IMR-90 (cell line): ENCODE data around the gene GSKIP. TPM values are rescaled to one million over a fixed set of nuclear protein-coding genes. Genes with fewer than 3 reads are reported as not detected.

Experiments
- ATAC-seq: fragments of 200-7000 bp; cut with Tn5 transposase; 2 replicates; pipeline ENCODE4 v1.9.1; 2020; ENCODE audit warnings: low read depth, mild to moderate bottlenecking, moderate library complexity
- BruUV-seq: library from RNA; stranded (reverse); fragments of 400-500 nt; replicated peaks from 2 replicates; lab custom pipeline; 2021; lab: Mats Ljungman, UMichigan
- CTCF ChIA-PET: fragments of 300-600 bp; formaldehyde crosslinking; extraction: SDS; loops from one replicate; lab custom pipeline; 2021; ENCODE audit warnings: antibody characterized with exemption; lab: Yijun Ruan, JAX
- POLR2A ChIA-PET: fragments of 300-600 bp; sonication (Branson Sonifier 250); formaldehyde crosslinking; loops from one replicate; lab custom pipeline; 2022; ENCODE audit warnings: antibody characterized with exemption; ENCODE audit not compliant: unreplicated experiment; lab: Charles Lee
- DNase-seq: peaks from one replicate; pipeline ENCODE4 v3.0.0; 2013
- H2AFZ ChIP-seq: replicated peaks from 2 replicates; pipeline ENCODE3; 2013; ENCODE audit warnings: low read length, mild to moderate bottlenecking; ENCODE audit not compliant: poor library complexity
- H2AK5ac ChIP-seq: 2 replicates; pipeline ENCODE4 v1.6.1; 2013; ENCODE audit warnings: low read depth, low read length, inconsistent platforms
- H2AK9ac ChIP-seq: replicated peaks from 2 replicates; pipeline ENCODE3; 2013; ENCODE audit warnings: mild to moderate bottlenecking, low read depth, low read length, moderate library complexity; ENCODE audit not compliant: poor library complexity
- H2BK120ac ChIP-seq: 2 replicates; pipeline ENCODE4 v1.6.1; 2013; ENCODE audit warnings: low read depth, low read length, inconsistent platforms
- H2BK15ac ChIP-seq: 3 replicates; pipeline ENCODE4 v1.6.1; 2013; ENCODE audit warnings: low read depth, low read length, inconsistent platforms
- H2BK20ac ChIP-seq: 2 replicates; pipeline ENCODE4 v1.6.1; 2013; ENCODE audit warnings: low read depth, mild to moderate bottlenecking, inconsistent platforms, low read length, moderate library complexity
- H2BK5ac ChIP-seq: 2 replicates; pipeline ENCODE4 v1.6.1; 2013; ENCODE audit warnings: mild to moderate bottlenecking, low read depth, low read length, inconsistent platforms; ENCODE audit not compliant: poor library complexity, severe bottlenecking
- H3K14ac ChIP-seq: replicated peaks from 2 replicates; pipeline ENCODE4 v1.6.1; 2013; ENCODE audit warnings: low read depth, low read length, inconsistent platforms
- H3K18ac ChIP-seq: 2 replicates; pipeline ENCODE4 v1.6.1; 2013; ENCODE audit warnings: low read depth, low read length, control low read depth
- H3K23ac ChIP-seq: 2 replicates; pipeline ENCODE4 v1.6.1; 2013; ENCODE audit warnings: low read depth, low read length, inconsistent platforms
- H3K27ac ChIP-seq: 2 replicates; pipeline ENCODE4 v1.5.1; 2013; ENCODE audit warnings: mild to moderate bottlenecking, control low read depth, low read length; ENCODE audit not compliant: insufficient read depth
- H3K27me3 ChIP-seq: 2 replicates; pipeline ENCODE4 v1.6.1; 2013; ENCODE audit warnings: low read length; ENCODE audit not compliant: control insufficient read depth, insufficient read depth
- H3K36me3 ChIP-seq: 2 replicates; pipeline ENCODE4 v1.6.1; 2013; ENCODE audit warnings: low read length, mixed read lengths; ENCODE audit not compliant: control insufficient read depth, insufficient read depth
- H3K4ac ChIP-seq: 2 replicates; pipeline ENCODE4 v1.6.1; 2013; ENCODE audit warnings: low read depth, low read length, inconsistent platforms
- H3K4me1 ChIP-seq: 2 replicates; pipeline ENCODE4 v1.6.1; 2013; ENCODE audit warnings: low read length, mixed read lengths; ENCODE audit not compliant: control insufficient read depth, insufficient read depth
- H3K4me2 ChIP-seq: 2 replicates; pipeline ENCODE4 v1.6.1; 2013; ENCODE audit warnings: low read depth, mild to moderate bottlenecking, control low read depth, low read length, moderate library complexity
- H3K4me3 ChIP-seq: 2 replicates; pipeline ENCODE4 v1.5.1; 2013; ENCODE audit warnings: low read depth, mild to moderate bottlenecking, control low read depth, low read length, moderate library complexity; ENCODE audit not compliant: insufficient read depth
- H3K56ac ChIP-seq: 2 replicates; pipeline ENCODE4 v1.6.1; 2013; ENCODE audit warnings: low read length, inconsistent platforms; ENCODE audit not compliant: insufficient read depth; ENCODE audit errors: extremely low read depth
- H3K79me1 ChIP-seq, 2 experiments: 2 replicates each; pipeline ENCODE4 v1.6.1; 2013; ENCODE audit warnings: low read length in 2 of 2, inconsistent platforms in 1 of 2, low read depth in 1 of 2
- H3K9ac ChIP-seq: 2 replicates; pipeline ENCODE4 v1.6.1; 2013; ENCODE audit warnings: low read depth, low read length, control low read depth
- H3K9me1 ChIP-seq: 2 replicates; pipeline ENCODE4 v1.6.1; 2013; ENCODE audit warnings: low read length, inconsistent platforms; ENCODE audit not compliant: insufficient read depth
- H3K9me3 ChIP-seq: 2 replicates; pipeline ENCODE4 v1.6.1; 2013; ENCODE audit warnings: low read length; ENCODE audit not compliant: control insufficient read depth, insufficient read depth
- H4K20me1 ChIP-seq: 2 replicates; pipeline ENCODE4 v1.6.1; 2013; ENCODE audit warnings: low read length, inconsistent platforms; ENCODE audit not compliant: insufficient read depth
- H4K5ac ChIP-seq: 2 replicates; pipeline ENCODE4 v1.6.1; 2013; ENCODE audit warnings: mild to moderate bottlenecking, low read depth, low read length, control low read depth
- H4K8ac ChIP-seq, 2 experiments: 2 replicates each; pipeline ENCODE4 v1.6.1; 2013; ENCODE audit warnings: low read depth in 2 of 2, low read length in 2 of 2, control low read depth in 1 of 2, inconsistent platforms in 1 of 2
- H4K91ac ChIP-seq: 2 replicates; pipeline ENCODE4 v1.6.1; 2013; ENCODE audit warnings: low read depth, low read length, inconsistent platforms; ENCODE audit not compliant: insufficient read depth
- BHLHE40 ChIP-seq: fragments of 150-350 bp; IDR thresholded peaks from 2 replicates; pipeline ENCODE4 v1.6.1; 2016; ENCODE audit warnings: mild to moderate bottlenecking, low read depth, low read length
- MAFK ChIP-seq: IDR thresholded peaks from 2 replicates; pipeline ENCODE4 v1.6.1; 2012; ENCODE audit warnings: low read depth, low read length, improper control_type of control experiment
- MAZ ChIP-seq: IDR thresholded peaks from 2 replicates; pipeline ENCODE4 v1.6.1; 2012; ENCODE audit warnings: low read depth, mild to moderate bottlenecking, low read length, improper control_type of control experiment, moderate library complexity, borderline replicate concordance
- MXI1 ChIP-seq: IDR thresholded peaks from 2 replicates; pipeline ENCODE4 v1.6.1; 2012; ENCODE audit warnings: low read depth, mild to moderate bottlenecking, low read length, moderate library complexity, borderline replicate concordance
- POLR2A ChIP-seq: IDR thresholded peaks from 2 replicates; pipeline ENCODE4 v1.6.1; 2012; ENCODE audit warnings: mild to moderate bottlenecking, low read depth, low read length
- RCOR1 ChIP-seq: IDR thresholded peaks from 2 replicates; pipeline ENCODE4 v1.6.1; 2012; ENCODE audit warnings: mild to moderate bottlenecking, low read length, improper control_type of control experiment; ENCODE audit not compliant: insufficient replicate concordance
- USF2 ChIP-seq: fragments of 150-350 bp; IDR thresholded peaks from 2 replicates; pipeline ENCODE4 v1.6.1; 2017; ENCODE audit warnings: mild to moderate bottlenecking, antibody characterized with exemption, low read length, low read depth
- WGBS, 2 experiments: methylation state at CpG; one replicate each; pipeline versions ENCODE4 v1.1.5 to v1.1.7; 2013; ENCODE audit warnings: missing lambda C conversion rate in 2 of 2; ENCODE audit not compliant: insufficient read length in 1 of 2; ENCODE audit errors: extremely low coverage in 2 of 2; 5-methylcytosine and 5-hydroxymethylcytosine counted together
- dilution Hi-C: fragments of 300-500 bp; cut with HindIII; formaldehyde crosslinking; loops from one replicate; pipeline ENCODE4 v1.14.3; 2018; ENCODE audit warnings: low sequenced_read_pairs; ENCODE audit not compliant: unreplicated experiment
- in situ Hi-C: fragments of 300-500 bp; cut with MboI; formaldehyde crosslinking; loops from 3 replicates; pipeline ENCODE4 v1.14.3; 2019; ENCODE audit warnings: low sequenced_read_pairs, inconsistent platforms, mixed read lengths
- intact Hi-C: fragments of 100-400 bp; cut with micrococcal nuclease; formaldehyde crosslinking; loops from 2 replicates; pipeline ENCODE4 v1.10.0; 2022
- polyA plus RNA-seq, 3 experiments: library from polyadenylated mRNA; depleted of rRNA; stranded (reverse); fragments of >200 nt; gene quantifications; 2 replicates each; pipeline ENCODE4 v1.2.3, GENCODE V29; 2012; ENCODE audit warnings: low replicate concordance in 1 of 3
- total RNA-seq: library from RNA; depleted of rRNA; stranded (reverse); fragments of >200 nt; gene quantifications from 2 replicates; pipeline ENCODE4 v1.2.3, GENCODE V29; 2012

The GSKIP gene
- total and polyA plus RNA-seq, 2 of the 4 experiments (the other 2 are of a cell fraction), result 11.7 to 22.0 TPM

- intact Hi-C loops, result no loop called here
- ATAC-seq (peak; percentile 99), DNase-seq (peak; percentile 90)
- H3K9me1 ChIP-seq, result no peaks in the 10 kb centered on the region
- dilution Hi-C loops, result no loop called here
- no peaks in the 10 kb centered on the region for H3K36me3 ChIP-seq
- peaks cover 2% of the 10 kb centered on the region; the same call in 1 of the 2 replicates for H3K4me1 ChIP-seq
- no peaks in the 10 kb centered on the region for H4K20me1 ChIP-seq
- TF ChIP-seq MXI1 (peak; percentile 79), POLR2A (peak; percentile 51; the same call in 1 of the 2 replicates), USF2 (peak; percentile 71), BHLHE40 (0 out of 2 replicates have a peak, but pooled peaks have one; percentile 2), RCOR1 (no peak), MAFK (no peak), MAZ (peak; percentile 88; the same call in 1 of the 2 replicates)
- no peaks in the 10 kb centered on the region; the same call in 1 of the 2 replicates for H3K27me3 ChIP-seq
- no peak overlapping the region for H4K91ac ChIP-seq
- in situ Hi-C loops, result no loop called here
- H3K4me3 ChIP-seq, result peak overlapping the region; percentile 95
- 0% methylated on average over 15 of the region's 79 CpGs; no CpG with 5 or more reads in 1 of the 2 experiments for WGBS, 2 experiments
- ChIA-PET POLR2A (no interaction called here), CTCF (interaction anchor here (0.7 kb wide), 1 partner anchor 9 kb away, joined by 3 read pairs; no protein-coding TSS in a partner anchor)
- H3K9me3 ChIP-seq, result no peaks in the 10 kb centered on the region
- no peak overlapping the region for H4K5ac ChIP-seq
- H3K27ac ChIP-seq, result peak overlapping the region; percentile 41; the same call in 1 of the 2 replicates
- H3K14ac ChIP-seq, result no peak overlapping the region
- H2AFZ ChIP-seq, result peak overlapping the region; percentile 98
- H3K4me2 ChIP-seq, result peak overlapping the region; percentile 98
- H3K56ac ChIP-seq, result peak overlapping the region; percentile 46; the same call in 1 of the 2 replicates
- no peak overlapping the region for H2BK20ac ChIP-seq
- no peak overlapping the region for H3K18ac ChIP-seq
- H2AK9ac ChIP-seq, result peak overlapping the region; percentile 4
- no peak overlapping the region for H2AK5ac ChIP-seq
- BruUV-seq, result no TSS peak
- H2BK5ac ChIP-seq, result no peak overlapping the region
- peak overlapping the region; percentile 15 for H3K9ac ChIP-seq
- H3K79me1 ChIP-seq, result no peaks in the 10 kb centered on the region
- no peak overlapping the region for H2BK120ac ChIP-seq
- 0 out of 2 replicates have a peak overlapping the region, but pooled peaks have one; percentile 1 for H3K23ac ChIP-seq
- no peak overlapping the region for H2BK15ac ChIP-seq
- H3K4ac ChIP-seq, result no peak overlapping the region
- peak overlapping the region in 1 of 2 experiments; percentile 42; a peak in 1 of 4 replicates for H4K8ac ChIP-seq
Observed at GRCh38 chr14:96391293-96392118, 28.2 kb downstream of the GSKIP start.
